ENCODE measurements around the gene FKBP4. TPM values are rescaled to one million over a fixed set of nuclear protein-coding genes. Genes with fewer than 3 reads are reported as not detected.
"Not testable (repeated sequence)": the region's sequence is repeated elsewhere in the genome, so short reads cannot be mapped to it uniquely, and the experiment has no call there.

The FKBP4 gene
- total RNA-seq, 4 donors from 2014 or later: 34.7 to 47.0 (median 41.1) TPM

DNA sequence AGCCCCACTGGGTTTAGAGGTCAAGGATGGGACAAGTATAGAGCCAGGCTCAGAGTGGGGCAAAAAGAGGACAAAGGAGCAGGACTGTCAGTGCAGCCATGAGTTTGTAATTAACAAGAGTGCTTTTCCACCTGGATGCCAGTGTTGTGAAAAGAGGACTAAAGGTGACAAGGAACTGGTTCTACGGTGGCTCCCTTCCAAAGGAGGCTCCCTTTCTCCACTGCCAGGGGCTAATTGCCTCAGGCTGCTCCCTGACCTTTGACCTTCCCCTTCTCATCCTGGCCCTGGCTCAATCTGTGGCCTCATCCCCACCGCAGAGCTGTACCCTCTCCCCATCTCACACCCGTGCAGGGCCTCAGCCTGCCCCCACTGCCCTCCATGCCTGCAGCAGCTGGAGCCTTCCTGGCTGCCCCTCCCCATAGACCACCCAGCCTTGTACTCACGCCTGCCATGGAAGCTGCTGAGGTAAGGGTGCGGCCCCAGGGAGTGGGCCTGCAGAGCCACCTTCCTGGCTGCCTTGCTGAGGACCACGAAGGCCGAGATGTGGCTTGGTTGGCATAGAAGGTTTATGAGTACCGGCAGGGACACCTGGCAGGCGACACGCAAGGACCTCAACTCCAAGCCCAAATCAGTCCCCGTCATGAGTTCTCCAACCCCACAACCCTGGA is 24.8 kb upstream of the FKBP4 start:
- H3K4me1 ChIP-seq: no peaks in the 10 kb centered on the region
- peaks cover 0 to 3% of the 10 kb centered on the region in 2 donors for H3K36me3 ChIP-seq
- TF ChIP-seq EP300 (IDR thresholded peaks at IDR 0.05) (no peak), POLR2A (IDR thresholded peaks at IDR 0.05) (no peak), POLR2AphosphoS5 (IDR thresholded peaks at IDR 0.05) (no peak)
- TF ChIP-seq, protein P1, sequence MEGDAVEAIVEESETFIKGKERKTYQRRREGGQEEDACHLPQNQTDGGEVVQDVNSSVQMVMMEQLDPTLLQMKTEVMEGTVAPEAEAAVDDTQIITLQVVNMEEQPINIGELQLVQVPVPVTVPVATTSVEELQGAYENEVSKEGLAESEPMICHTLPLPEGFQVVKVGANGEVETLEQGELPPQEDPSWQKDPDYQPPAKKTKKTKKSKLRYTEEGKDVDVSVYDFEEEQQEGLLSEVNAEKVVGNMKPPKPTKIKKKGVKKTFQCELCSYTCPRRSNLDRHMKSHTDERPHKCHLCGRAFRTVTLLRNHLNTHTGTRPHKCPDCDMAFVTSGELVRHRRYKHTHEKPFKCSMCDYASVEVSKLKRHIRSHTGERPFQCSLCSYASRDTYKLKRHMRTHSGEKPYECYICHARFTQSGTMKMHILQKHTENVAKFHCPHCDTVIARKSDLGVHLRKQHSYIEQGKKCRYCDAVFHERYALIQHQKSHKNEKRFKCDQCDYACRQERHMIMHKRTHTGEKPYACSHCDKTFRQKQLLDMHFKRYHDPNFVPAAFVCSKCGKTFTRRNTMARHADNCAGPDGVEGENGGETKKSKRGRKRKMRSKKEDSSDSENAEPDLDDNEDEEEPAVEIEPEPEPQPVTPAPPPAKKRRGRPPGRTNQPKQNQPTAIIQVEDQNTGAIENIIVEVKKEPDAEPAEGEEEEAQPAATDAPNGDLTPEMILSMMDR (IDR thresholded peaks at IDR 0.05): no peak
- no peak for ATAC-seq
- H3K27me3 ChIP-seq: no peaks in the 10 kb centered on the region
- H3K27ac ChIP-seq: no peak overlapping the region
- H3K9me3 ChIP-seq: no peaks in the 10 kb centered on the region
- WGBS, 2 donors (ENCODE audit: low coverage in 1 of 2): 70 to 85% methylated on average over 6 of the region's 11 CpGs
- no peak overlapping the region for H3K4me3 ChIP-seq

DNA sequence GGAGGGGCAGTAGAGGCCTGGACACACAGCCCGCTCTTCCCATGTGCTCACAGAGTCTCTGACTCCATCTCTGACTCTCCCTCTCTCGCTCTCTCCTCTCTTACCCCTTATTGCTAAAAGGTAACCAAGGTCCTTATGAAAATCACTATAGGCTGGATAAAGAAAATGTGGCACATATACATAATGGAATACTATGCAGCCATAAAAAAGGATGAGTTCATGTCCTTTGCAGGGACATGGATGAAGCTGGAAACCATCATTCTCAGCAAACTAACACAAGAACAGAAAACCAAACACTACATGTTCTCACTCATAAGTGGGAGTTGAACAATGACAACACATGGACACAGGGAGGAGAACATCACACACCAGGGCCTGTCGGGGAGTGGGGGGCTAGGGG is 24.2 kb upstream of the FKBP4 start:
- not testable (repeated sequence) for H3K9me3 ChIP-seq, H3K27me3 ChIP-seq, H3K4me1 ChIP-seq, ATAC-seq, H3K27ac ChIP-seq, H3K36me3 ChIP-seq, H3K4me3 ChIP-seq
- WGBS, 2 donors (ENCODE audit: low coverage in 1 of 2): 90 to 94% methylated on average over 2 to 3 of the region's 3 CpGs

DNA sequence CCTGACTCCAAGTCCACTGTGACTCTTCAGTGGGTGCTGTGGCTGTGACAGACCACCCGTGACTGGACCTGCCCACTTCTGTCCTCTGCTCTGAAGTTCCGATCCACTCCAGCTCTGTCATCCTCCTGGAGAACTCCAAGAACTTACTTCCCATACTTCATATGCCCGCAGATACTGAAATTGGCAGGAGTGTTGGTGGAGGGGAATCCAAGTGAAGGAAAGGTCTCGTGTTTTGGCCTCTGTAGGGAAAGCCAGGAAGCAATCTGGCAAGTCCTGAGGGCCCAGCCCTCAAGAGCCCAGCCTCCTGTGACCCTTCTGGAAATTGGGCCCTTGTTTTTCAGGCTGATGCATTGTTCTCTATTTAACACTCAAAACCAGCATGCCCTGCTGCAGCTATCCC is 22.4 kb upstream of the FKBP4 start:
- ATAC-seq: no peak
- no peaks in the 10 kb centered on the region for H3K4me1 ChIP-seq
- H3K27ac ChIP-seq: no peak overlapping the region
- H3K36me3 ChIP-seq: peaks cover 0 to 3% of the 10 kb centered on the region in 2 donors
- no peaks in the 10 kb centered on the region for H3K9me3 ChIP-seq
- 43% methylated on average over 2 of the region's 4 CpGs; no CpG with 5 or more reads in 1 of the 2 donors for WGBS, 2 donors (ENCODE audit: low coverage in 1 of 2)
- H3K4me3 ChIP-seq: no peak overlapping the region
- peaks cover 11% of the 10 kb centered on the region for H3K27me3 ChIP-seq
- TF ChIP-seq EP300 (IDR thresholded peaks at IDR 0.05) (no peak), POLR2A (IDR thresholded peaks at IDR 0.05) (no peak)

DNA sequence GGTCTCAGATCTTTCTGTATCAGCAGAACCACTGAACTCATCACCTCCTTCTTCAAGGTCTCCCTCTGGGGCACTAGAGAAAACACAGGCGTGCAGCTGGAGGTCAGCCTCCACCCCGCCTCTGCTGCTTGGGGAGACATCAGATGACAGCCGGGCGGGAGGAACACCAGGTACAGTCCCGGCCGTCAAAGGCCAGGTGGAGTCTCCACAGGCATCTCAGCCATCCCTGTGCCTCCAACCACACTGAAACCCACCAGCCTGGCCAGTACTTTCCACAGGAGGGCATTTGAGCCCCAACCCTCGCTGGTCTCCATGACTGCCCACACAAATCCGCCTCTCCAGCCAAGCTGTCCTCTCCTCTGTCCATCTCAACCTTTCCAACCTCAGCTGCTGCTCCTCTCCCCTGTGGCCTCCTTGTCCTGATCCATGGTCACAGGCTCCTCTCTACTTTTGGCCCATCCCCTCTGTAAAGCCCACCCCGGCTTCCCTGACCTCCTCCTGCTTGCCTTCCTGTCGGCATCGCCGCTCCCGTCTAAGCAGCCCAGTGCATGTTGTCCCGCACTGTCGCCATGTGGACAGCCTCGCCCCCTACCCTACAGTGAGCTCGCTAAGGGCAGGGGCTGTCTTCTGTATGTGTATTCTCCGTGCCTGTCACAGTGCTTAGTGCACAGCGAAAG is 21.4 kb upstream of the FKBP4 start:
- Histone ChIP-seq H3K4me3 (no peak overlapping the region), H3K27ac (no peak overlapping the region), H3K27me3 (peaks cover 11% of the 10 kb centered on the region), H3K9me3 (no peaks in the 10 kb centered on the region), H3K36me3 (peaks cover 0 to 3% of the 10 kb centered on the region in 2 donors), H3K4me1 (no peaks in the 10 kb centered on the region)
- no peak for ATAC-seq
- TF ChIP-seq POLR2A (IDR thresholded peaks at IDR 0.05) (no peak), POLR2AphosphoS5 (IDR thresholded peaks at IDR 0.05) (no peak), EP300 (IDR thresholded peaks at IDR 0.05) (no peak)
- TF ChIP-seq, protein P1 (IDR thresholded peaks at IDR 0.05): no peak
- 75 to 88% methylated on average over 3 to 13 of the region's 19 CpGs for WGBS, 2 donors (ENCODE audit: low coverage in 1 of 2)

GRCh38 chr12:2775431-2775830 is 19.3 kb upstream of the FKBP4 start:
- WGBS, 2 donors (ENCODE audit: low coverage in 1 of 2): 100% methylated on average over 1 of the region's 8 CpGs; no CpG with 5 or more reads in 1 of the 2 donors
- no peaks in the 10 kb centered on the region for H3K9me3 ChIP-seq
- no peak overlapping the region for H3K4me3 ChIP-seq
- peaks cover 11% of the 10 kb centered on the region for H3K27me3 ChIP-seq
- TF ChIP-seq POLR2A (IDR thresholded peaks at IDR 0.05): no peak
- TF ChIP-seq EP300 (IDR thresholded peaks at IDR 0.05): no peak
- no peak for TF ChIP-seq POLR2AphosphoS5 (IDR thresholded peaks at IDR 0.05)
- TF ChIP-seq, protein P1 (IDR thresholded peaks at IDR 0.05): no peak
- no peak overlapping the region for H3K27ac ChIP-seq
- H3K36me3 ChIP-seq: peaks cover 0 to 3% of the 10 kb centered on the region in 2 donors
- no peak for ATAC-seq
- no peaks in the 10 kb centered on the region for H3K4me1 ChIP-seq

Measured in gastroesophageal sphincter (tissue), 4 donors.